OCI-LY7 (cell line): ENCODE measurements around the gene DPEP2.

ENCODE experiments used
- CTCF ChIP-seq: fragments of 200-600 bp; sonication (generic); conservative IDR thresholded peaks from 2 replicates; pipeline ENCODE4 v1.5.1; 2014; ENCODE audit warnings: mild to moderate bottlenecking, antibody characterized with exemption, low read length, moderate library complexity, mixed read lengths
- EZH2phosphoT487 ChIP-seq: fragments of 200-600 bp; sonication (generic); IDR thresholded peaks from 2 replicates; pipeline ENCODE4 v1.6.1; 2018; ENCODE audit warnings: low read depth, borderline replicate concordance, mild to moderate bottlenecking, mixed run types, antibody characterized with exemption, low read length, moderate library complexity, mixed read lengths

DNA sequence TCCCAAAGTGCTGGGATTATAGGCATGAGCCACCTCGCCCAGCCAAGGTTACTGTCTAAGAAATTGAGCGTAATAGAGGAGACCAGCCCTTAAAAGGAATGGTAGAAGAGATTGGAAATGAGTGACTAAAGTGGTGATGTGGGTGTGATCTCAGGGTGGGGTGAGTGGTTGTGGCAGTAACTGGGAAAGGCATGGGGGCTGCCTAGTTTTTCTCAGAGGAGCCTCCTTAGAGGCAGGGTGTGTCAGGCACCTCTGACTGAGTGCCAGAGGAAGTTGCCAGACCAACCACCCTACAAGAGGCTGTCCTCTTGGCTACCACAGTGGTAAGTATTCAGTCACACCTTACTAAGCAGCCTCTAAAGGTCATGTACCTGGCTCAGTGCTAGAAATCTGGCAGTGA, 32.7 kb upstream of the DPEP2 start:
- TF ChIP-seq CTCF (no peak), EZH2phosphoT487 (no peak)
